Dedifferentiated amniotic fluid mesenchymal stem cell (primary cell): ENCODE data around the gene SIGLEC9.

Experiments used
- DNase-seq: peaks from one replicate; pipeline ENCODE4 v3.0.0-alpha.2; 2016; ENCODE audit errors: extremely low spot score

Gene SIGLEC9

GRCh38 chr19:51124729-51125128 is at the start of gene SIGLEC9:
Gene SIGLEC9, plus strand, starts transcription at chr19:51124906. Its CDS starts 69 bp downstream, at chr19:51124975.
- DNase-seq = no peak

GRCh38 chr19:51075998-51076397 is 48.7 kb upstream of the SIGLEC9 start:
- no peak for DNase-seq

GRCh38 chr19:51076631-51077213 is 48.0 kb upstream of the SIGLEC9 start:
- no peak for DNase-seq

GRCh38 chr19:51078104-51078503 is 46.6 kb upstream of the SIGLEC9 start:
- no peak for DNase-seq

GRCh38 chr19:51078731-51079130 is 46.0 kb upstream of the SIGLEC9 start:
- DNase-seq = no peak

GRCh38 chr19:51079481-51080110 is 45.1 kb upstream of the SIGLEC9 start:
- no peak for DNase-seq

GRCh38 chr19:51081476-51081875 is 43.2 kb upstream of the SIGLEC9 start:
- no peak for DNase-seq

- no peak for DNase-seq
Measured at GRCh38 chr19:51082611-51083010, 42.1 kb upstream of the SIGLEC9 start, which contains the start of gene KLK14. Gene KLK14, minus strand, starts transcription at chr19:51082887. Its CDS starts 273 bp downstream, at chr19:51082614.

- DNase-seq = no peak
Measured at GRCh38 chr19:51083181-51083580, 41.5 kb upstream of the SIGLEC9 start.

GRCh38 chr19:51083783-51084182 is 40.9 kb upstream of the SIGLEC9 start:
- DNase-seq = no peak

- no peak for DNase-seq
Measured at GRCh38 chr19:51084505-51084904, 40.2 kb upstream of the SIGLEC9 start.

- no peak for DNase-seq
Measured at GRCh38 chr19:51086153-51086850, 38.4 kb upstream of the SIGLEC9 start.

- DNase-seq = no peak
Measured at GRCh38 chr19:51089786-51090185, 34.9 kb upstream of the SIGLEC9 start.

- DNase-seq = no peak
Measured at GRCh38 chr19:51090471-51090870, 34.2 kb upstream of the SIGLEC9 start.

- no peak for DNase-seq
Measured at GRCh38 chr19:51091126-51091525, 33.6 kb upstream of the SIGLEC9 start.

- DNase-seq = no peak
Measured at GRCh38 chr19:51091895-51092873, 32.5 kb upstream of the SIGLEC9 start.

- no peak for DNase-seq
Measured at GRCh38 chr19:51093101-51093500, 31.6 kb upstream of the SIGLEC9 start.

- no peak for DNase-seq
Measured at GRCh38 chr19:51093510-51094345, 31.0 kb upstream of the SIGLEC9 start.

GRCh38 chr19:51094696-51095279 is 29.9 kb upstream of the SIGLEC9 start:
- no peak for DNase-seq

- no peak for DNase-seq
Measured at GRCh38 chr19:51096473-51097165, 28.1 kb upstream of the SIGLEC9 start.
